ENCODE measurements around the gene ATXN7L2. TPM values are rescaled to one million over a fixed set of nuclear protein-coding genes. Genes with fewer than 3 reads are reported as not detected.

ATXN7L2 gene
- total RNA-seq, 1 donor from 2014 or later, result 5.9 TPM

DNA sequence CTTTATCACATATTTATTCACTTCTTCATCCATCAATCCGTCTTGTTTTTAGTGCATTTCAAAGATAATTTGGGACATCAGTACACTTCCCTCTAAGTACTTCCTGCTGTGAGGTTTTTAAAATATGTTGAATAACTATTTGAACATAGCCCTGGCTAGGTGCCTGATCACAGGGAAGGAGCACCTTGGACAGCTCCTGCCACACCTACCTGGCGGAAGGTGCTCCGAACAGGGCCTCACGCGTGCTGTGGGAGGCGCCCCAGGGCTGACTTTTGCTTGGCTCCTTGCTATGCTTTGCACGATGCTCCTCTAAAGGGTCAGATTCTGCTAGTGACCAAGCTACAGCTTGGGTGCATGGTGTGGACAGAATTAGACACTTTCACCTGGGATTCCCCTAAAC, 4.9 kb upstream of the ATXN7L2 start:
- Histone ChIP-seq H3K27me3 (no peaks in the 10 kb centered on the region), H3K4me3 (no peak overlapping the region), H3K36me3 (peaks cover 0 to 3% of the 10 kb centered on the region in 2 donors), H3K4me1 (peaks cover 0 to 3% of the 10 kb centered on the region in 2 donors), H3K27ac (no peak overlapping the region), H3K9me3 (no peaks in the 10 kb centered on the region)
- TF ChIP-seq, protein P1, sequence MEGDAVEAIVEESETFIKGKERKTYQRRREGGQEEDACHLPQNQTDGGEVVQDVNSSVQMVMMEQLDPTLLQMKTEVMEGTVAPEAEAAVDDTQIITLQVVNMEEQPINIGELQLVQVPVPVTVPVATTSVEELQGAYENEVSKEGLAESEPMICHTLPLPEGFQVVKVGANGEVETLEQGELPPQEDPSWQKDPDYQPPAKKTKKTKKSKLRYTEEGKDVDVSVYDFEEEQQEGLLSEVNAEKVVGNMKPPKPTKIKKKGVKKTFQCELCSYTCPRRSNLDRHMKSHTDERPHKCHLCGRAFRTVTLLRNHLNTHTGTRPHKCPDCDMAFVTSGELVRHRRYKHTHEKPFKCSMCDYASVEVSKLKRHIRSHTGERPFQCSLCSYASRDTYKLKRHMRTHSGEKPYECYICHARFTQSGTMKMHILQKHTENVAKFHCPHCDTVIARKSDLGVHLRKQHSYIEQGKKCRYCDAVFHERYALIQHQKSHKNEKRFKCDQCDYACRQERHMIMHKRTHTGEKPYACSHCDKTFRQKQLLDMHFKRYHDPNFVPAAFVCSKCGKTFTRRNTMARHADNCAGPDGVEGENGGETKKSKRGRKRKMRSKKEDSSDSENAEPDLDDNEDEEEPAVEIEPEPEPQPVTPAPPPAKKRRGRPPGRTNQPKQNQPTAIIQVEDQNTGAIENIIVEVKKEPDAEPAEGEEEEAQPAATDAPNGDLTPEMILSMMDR (IDR thresholded peaks at IDR 0.05), result no peak
- DNase-seq (ENCODE audit: low spot score in 2 of 2), result peak in 1 of 2 donors; percentile 50
- intact Hi-C loops (cut with DNase I), result no loop called here

DNA sequence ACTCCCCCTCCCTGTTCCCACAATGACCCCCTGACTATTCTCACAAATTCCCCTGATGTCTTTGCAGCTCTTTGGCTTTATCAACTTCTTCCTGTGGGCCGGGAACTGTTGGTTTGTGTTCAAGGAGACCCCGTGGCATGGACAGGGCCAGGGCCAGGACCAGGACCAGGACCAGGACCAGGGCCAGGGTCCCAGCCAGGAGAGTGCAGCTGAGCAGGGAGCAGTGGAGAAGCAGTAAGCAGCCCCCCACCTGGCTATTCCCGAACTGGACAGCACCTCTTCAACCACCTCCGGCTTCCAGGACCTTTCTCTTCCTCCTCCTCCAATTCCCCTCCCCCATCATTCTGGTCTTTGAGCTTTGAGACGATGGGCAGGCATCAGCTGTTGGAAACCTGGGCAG, 4.4 kb upstream of the ATXN7L2 start:
- TF ChIP-seq, protein P1 (IDR thresholded peaks at IDR 0.05), result no peak
- DNase-seq (ENCODE audit: low spot score in 2 of 2), result peak in 1 of 2 donors; percentile 52
- intact Hi-C loops (cut with DNase I), result no loop called here
- Histone ChIP-seq H3K36me3 (peaks cover 0 to 3% of the 10 kb centered on the region in 2 donors), H3K27me3 (no peaks in the 10 kb centered on the region), H3K27ac (no peak overlapping the region), H3K4me3 (no peak overlapping the region), H3K9me3 (no peaks in the 10 kb centered on the region), H3K4me1 (peaks cover 2 to 3% of the 10 kb centered on the region in 2 donors)

DNA sequence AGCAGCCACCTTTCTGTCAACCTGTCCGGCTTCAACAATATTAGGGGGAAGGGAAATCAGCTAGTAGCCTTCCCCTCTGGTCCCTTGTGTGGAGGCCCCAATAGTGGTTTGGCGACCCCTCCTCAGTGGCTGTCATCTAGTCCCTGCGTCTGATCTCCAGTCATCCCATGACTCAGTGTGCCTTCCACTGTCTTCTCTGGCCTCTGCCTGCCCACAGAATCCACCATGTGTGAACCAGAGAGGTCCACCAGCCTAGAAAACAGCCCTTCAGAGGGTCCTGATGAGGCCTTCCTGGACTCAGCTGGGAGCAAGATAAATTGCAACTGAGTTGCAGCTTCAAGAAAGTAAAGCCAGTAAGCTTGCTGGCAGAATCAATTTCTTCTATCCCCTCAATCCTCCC, 3.8 kb upstream of the ATXN7L2 start:
- peaks cover 5 to 7% of the 10 kb centered on the region in 2 donors for H3K4me1 ChIP-seq
- H3K27ac ChIP-seq, result no peak overlapping the region
- no peak overlapping the region for H3K4me3 ChIP-seq
- H3K27me3 ChIP-seq, result no peaks in the 10 kb centered on the region
- TF ChIP-seq, protein P1 (IDR thresholded peaks at IDR 0.05), result no peak
- H3K36me3 ChIP-seq, result peaks cover 0 to 3% of the 10 kb centered on the region in 2 donors
- H3K9me3 ChIP-seq, result no peaks in the 10 kb centered on the region
- intact Hi-C loops (cut with DNase I), result loop anchor here (5.0 kb wide), 1 partner anchor 198 kb away; the partner anchor contains the start of gene PSRC1
- peak in 1 of 2 donors; percentile 50 for DNase-seq (ENCODE audit: low spot score in 2 of 2)

DNA sequence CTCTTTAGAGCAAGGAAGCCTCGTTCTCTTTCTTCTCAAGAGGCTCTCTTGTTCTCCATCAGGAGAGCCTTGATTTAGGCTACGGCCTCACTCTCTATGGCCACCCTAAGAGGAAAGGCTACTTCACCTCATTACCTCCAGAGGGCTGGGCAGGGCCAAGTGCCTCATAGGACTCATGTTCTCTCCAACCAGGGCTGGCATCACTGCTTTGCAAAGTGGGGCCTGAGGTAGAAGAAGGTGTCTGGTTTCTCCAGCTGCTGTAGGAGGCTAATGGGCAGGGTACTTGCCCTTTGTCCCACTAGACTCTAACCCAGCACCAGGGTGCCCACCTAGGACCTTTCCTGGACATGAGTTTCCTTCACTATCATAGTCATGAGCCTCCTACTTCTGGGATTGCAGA, 2.1 kb upstream of the ATXN7L2 start:
- Histone ChIP-seq H3K4me1 (peaks cover 6 to 12% of the 10 kb centered on the region in 2 donors), H3K4me3 (no peak overlapping the region), H3K27ac (no peak overlapping the region), H3K36me3 (peaks cover 0 to 3% of the 10 kb centered on the region in 2 donors), H3K9me3 (no peaks in the 10 kb centered on the region), H3K27me3 (no peaks in the 10 kb centered on the region)
- DNase-seq (ENCODE audit: low spot score in 2 of 2), result peak in 1 of 2 donors; percentile 43
- TF ChIP-seq, protein P1 (IDR thresholded peaks at IDR 0.05), result no peak
- intact Hi-C loops (cut with DNase I), result loop anchor here (5.0 kb wide), 1 partner anchor 199 kb away; the partner anchor contains the start of gene PSRC1

DNA sequence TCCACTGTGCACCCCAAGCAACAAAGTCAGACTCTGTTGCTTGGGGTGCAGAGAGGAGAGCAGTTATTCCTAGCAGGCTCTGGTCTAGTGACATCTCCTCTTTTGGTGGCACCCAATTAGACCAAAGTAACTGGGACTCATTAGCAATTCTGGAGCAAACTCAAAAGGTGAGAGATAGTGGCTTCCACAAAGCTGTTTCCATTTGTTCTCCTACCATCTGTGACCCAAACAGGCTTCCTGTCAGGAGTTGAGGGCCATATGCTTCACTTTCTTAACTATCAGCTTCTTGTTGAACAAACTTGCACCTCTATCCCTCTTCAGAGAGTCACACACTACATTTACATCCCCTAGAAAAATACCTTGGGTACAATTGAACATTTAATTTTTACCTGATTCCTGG, 1.5 kb upstream of the ATXN7L2 start:
- no peaks in the 10 kb centered on the region for H3K9me3 ChIP-seq
- peaks cover 6 to 12% of the 10 kb centered on the region in 2 donors for H3K4me1 ChIP-seq
- DNase-seq (ENCODE audit: low spot score in 2 of 2), result peak in 1 of 2 donors; percentile 5
- H3K36me3 ChIP-seq, result no peaks in the 10 kb centered on the region
- H3K27me3 ChIP-seq, result no peaks in the 10 kb centered on the region
- intact Hi-C loops (cut with DNase I), result loop anchor here (5.0 kb wide), 1 partner anchor 200 kb away; the partner anchor contains the start of gene PSRC1
- no peak overlapping the region for H3K4me3 ChIP-seq
- no peak overlapping the region for H3K27ac ChIP-seq
- TF ChIP-seq, protein P1 (IDR thresholded peaks at IDR 0.05), result no peak
